Small intestine (tissue), 7 donors: ENCODE results near the gene FADS2. TPM values are rescaled to one million over a fixed set of nuclear protein-coding genes. Genes with fewer than 3 reads are reported as not detected.

ENCODE experiments used
- DNase-seq, 2 donors: peaks; one replicate each; pipeline versions ENCODE4 v3.0.0 to v3.0.0-alpha.2; 2013
- FAIRE-seq: peaks from 2 replicates; lab custom pipeline; 2012; peaks lifted over from hg19 to GRCh38; lab: Jason Lieb, UNC
- H3K27ac ChIP-seq, 3 donors: one replicate each; pipeline ENCODE4 v1.5.1; 2013; ENCODE audit warnings: low read length in 2 of 3, mild to moderate bottlenecking in 2 of 3, control low read depth in 1 of 3, inconsistent platforms in 1 of 3, low read depth in 1 of 3, moderate library complexity in 1 of 3
- H3K27me3 ChIP-seq, 3 donors: one replicate each; pipeline ENCODE4 v1.6.1; 2013; ENCODE audit warnings: low read length in 3 of 3, inconsistent platforms in 1 of 3; ENCODE audit not compliant: control insufficient read depth in 3 of 3, insufficient read depth in 3 of 3
- H3K36me3 ChIP-seq, 3 donors: one replicate each; pipeline ENCODE4 v1.6.1; 2013; ENCODE audit warnings: low read length in 3 of 3, inconsistent platforms in 1 of 3, low read depth in 1 of 3, mild to moderate bottlenecking in 1 of 3, moderate library complexity in 1 of 3; ENCODE audit not compliant: control insufficient read depth in 3 of 3, insufficient read depth in 2 of 3
- H3K4me1 ChIP-seq, 3 donors: one replicate each; pipeline ENCODE4 v1.6.1; 2013; ENCODE audit warnings: low read length in 2 of 3, inconsistent platforms in 1 of 3, low read depth in 1 of 3, mild to moderate bottlenecking in 1 of 3, moderate library complexity in 1 of 3; ENCODE audit not compliant: control insufficient read depth in 3 of 3, insufficient read depth in 2 of 3
- H3K4me3 ChIP-seq, 3 donors: one replicate each; pipeline ENCODE4 v1.5.1; 2013; ENCODE audit warnings: low read length in 3 of 3, control low read depth in 1 of 3, inconsistent platforms in 1 of 3, low read depth in 1 of 3, mild to moderate bottlenecking in 1 of 3, moderate library complexity in 1 of 3
- H3K9me3 ChIP-seq, 2 donors: one replicate each; pipeline ENCODE4 v1.6.1; 2013; ENCODE audit warnings: low read depth in 1 of 2, low read length in 1 of 2; ENCODE audit not compliant: control insufficient read depth in 2 of 2, insufficient read depth in 1 of 2
- WGBS, 3 donors: extraction: QIAGEN DNeasy Blood & Tissue Kit; methylation state at CpG; one replicate each; pipeline ENCODE4 v1.1.7; 2013; 5-methylcytosine and 5-hydroxymethylcytosine counted together
- polyA plus RNA-seq, 4 donors: library from polyadenylated mRNA; stranded (reverse) in 3 of 4; unstranded in 1 of 4; fragments of 200-250 nt in 3 of 4; fragments of 120-200 nt in 1 of 4; gene quantifications; one replicate each; pipeline versions ENCODE4 v1.2.1 to v1.2.3, GENCODE V29; 2013
- donor health status: healthy with polysubstance abuse.
- donor health status: control.
- donor health status: control.
- donor health status: Bipolar disorder and iron deficiency.
- donor health status: healthy.

FADS2 gene
- polyA plus RNA-seq, 4 donors: 2.4 to 147 (median 7.7) TPM

GRCh38 chr11:61812736-61813411 lies 15.2 kb upstream of the FADS2 start:
- DNase-seq: peak; percentile 47 to 73
- no peak overlapping the region for H3K4me3 ChIP-seq
- peaks cover 0 to 27% (median 0%) of the 10 kb centered on the region in 3 donors for H3K36me3 ChIP-seq
- FAIRE-seq: no peak
- peaks cover 0 to 2% of the 10 kb centered on the region in 2 donors for H3K9me3 ChIP-seq
- WGBS, 3 donors: 83 to 90% (median 83%) methylated on average over 4 of the region's 4 CpGs
- peaks cover 0 to 37% (median 0%) of the 10 kb centered on the region in 3 donors for H3K27me3 ChIP-seq
- H3K4me1 ChIP-seq: peaks cover 0 to 27% (median 6%) of the 10 kb centered on the region in 3 donors
- H3K27ac ChIP-seq: no peak overlapping the region

- peak; percentile 45 to 66 for DNase-seq
- H3K4me1 ChIP-seq: peaks cover 0 to 27% (median 6%) of the 10 kb centered on the region in 3 donors
- peak overlapping the region in 2 of 3 donors; percentile 63 to 99 for H3K27ac ChIP-seq
- WGBS, 3 donors: 37 to 56% (median 54%) methylated on average over 16 of the region's 16 CpGs
- FAIRE-seq: no peak
- H3K27me3 ChIP-seq: peaks cover 0 to 43% (median 0%) of the 10 kb centered on the region in 3 donors
- H3K4me3 ChIP-seq: peak overlapping the region in 2 of 3 donors; percentile 49 to 64
- peaks cover 0 to 2% of the 10 kb centered on the region in 2 donors for H3K9me3 ChIP-seq
- peaks cover 0 to 22% (median 0%) of the 10 kb centered on the region in 3 donors for H3K36me3 ChIP-seq
These were observed 13.7 kb upstream of the FADS2 start for GRCh38 chr11:61814247-61814957.

GRCh38 chr11:61814958-61815789 lies 12.9 kb upstream of the FADS2 start:
- WGBS, 3 donors: 1 to 4% (median 2%) methylated on average over 44 to 66 of the region's 66 CpGs
- H3K27me3 ChIP-seq: peaks cover 0 to 43% (median 0%) of the 10 kb centered on the region in 3 donors
- peak overlapping the region; percentile 56 to 99 (median 81) for H3K27ac ChIP-seq
- H3K9me3 ChIP-seq: peaks cover 0 to 2% of the 10 kb centered on the region in 2 donors
- H3K36me3 ChIP-seq: peaks cover 0 to 18% (median 0%) of the 10 kb centered on the region in 3 donors
- peaks cover 0 to 27% (median 6%) of the 10 kb centered on the region in 3 donors for H3K4me1 ChIP-seq
- H3K4me3 ChIP-seq: peak overlapping the region; percentile 39 to 64 (median 49)
- FAIRE-seq (no peak), DNase-seq (peak; percentile 72 to 77)

GRCh38 chr11:61815790-61816735 lies 12.0 kb upstream of the FADS2 start:
- H3K27me3 ChIP-seq: peaks cover 0 to 43% (median 0%) of the 10 kb centered on the region in 3 donors
- peak overlapping the region; percentile 39 to 64 (median 49) for H3K4me3 ChIP-seq
- peaks cover 0 to 27% (median 6%) of the 10 kb centered on the region in 3 donors for H3K4me1 ChIP-seq
- 0 to 1% (median 0%) methylated on average over 62 to 69 of the region's 69 CpGs for WGBS, 3 donors
- DNase-seq: peak; percentile 30 to 54
- H3K36me3 ChIP-seq: peaks cover 0 to 11% (median 0%) of the 10 kb centered on the region in 3 donors
- FAIRE-seq: no peak
- peak overlapping the region; percentile 56 to 99 (median 81) for H3K27ac ChIP-seq
- H3K9me3 ChIP-seq: peaks cover 0 to 2% of the 10 kb centered on the region in 2 donors

- WGBS, 3 donors: 1 to 2% (median 1%) methylated on average over 48 to 73 of the region's 73 CpGs
- no peak for FAIRE-seq
These were observed 11.2 kb upstream of the FADS2 start, which contains the start of gene FADS1 for GRCh38 chr11:61816736-61817455. TSS of gene FADS1 (minus strand) at chr11:61817003. CDS start at chr11:61816929, 74 bp downstream.

GRCh38 chr11:61817471-61818202 lies 10.5 kb upstream of the FADS2 start:
- peaks cover 0 to 2% of the 10 kb centered on the region in 2 donors for H3K9me3 ChIP-seq
- FAIRE-seq: no peak
- H3K27ac ChIP-seq: peak overlapping the region in 2 of 3 donors; percentile 50 to 99
- H3K4me1 ChIP-seq: peaks cover 0 to 27% (median 6%) of the 10 kb centered on the region in 3 donors
- WGBS, 3 donors: 80 to 82% (median 81%) methylated on average over 6 of the region's 6 CpGs
- DNase-seq: no peak
- H3K27me3 ChIP-seq: peaks cover 0 to 43% (median 0%) of the 10 kb centered on the region in 3 donors
- H3K36me3 ChIP-seq: peaks cover 0 to under 1% (median 0%) of the 10 kb centered on the region in 3 donors
- peak overlapping the region in 1 of 3 donors; percentile 31 for H3K4me3 ChIP-seq

More at GRCh38 chr11:61816736-61817455, 11.2 kb upstream of the FADS2 start, which contains the start of gene FADS1:
- peak within 1 kb of the TSS; percentile 56 to 99 (median 81) for H3K27ac ChIP-seq
- H3K36me3 ChIP-seq: peaks cover 0 to 6% (median 0%) of the 10 kb centered on the region in 3 donors
- DNase-seq: peak; percentile 56 to 83
- H3K27me3 ChIP-seq: peaks cover 0 to 43% (median 0%) of the 10 kb centered on the region in 3 donors
- peaks cover 0 to 2% of the 10 kb centered on the region in 2 donors for H3K9me3 ChIP-seq
- H3K4me3 ChIP-seq: peak within 1 kb of the TSS; percentile 39 to 64 (median 49)
- peaks cover 0 to 27% (median 6%) of the 10 kb centered on the region in 3 donors for H3K4me1 ChIP-seq
